ENCODE data around the gene CREB3.

The CREB3 gene

GRCh38 chr9:35727676-35728040 lies 4.8 kb upstream of the CREB3 start:
- no peak overlapping the region for H3K4me3 Mint-ChIP-seq
- no peak overlapping the region for H3K27ac Mint-ChIP-seq
- no peaks in the 10 kb centered on the region for H3K27me3 Mint-ChIP-seq
- H3K9me3 Mint-ChIP-seq: no peaks in the 10 kb centered on the region
- no peak for ATAC-seq (ENCODE audit: low read depth)
- H3K4me1 Mint-ChIP-seq: peaks cover 13% of the 10 kb centered on the region
- H3K36me3 Mint-ChIP-seq: peaks cover 11% of the 10 kb centered on the region
- DNase-seq (ENCODE audit: low spot score in 2 of 2): no peak

DNA sequence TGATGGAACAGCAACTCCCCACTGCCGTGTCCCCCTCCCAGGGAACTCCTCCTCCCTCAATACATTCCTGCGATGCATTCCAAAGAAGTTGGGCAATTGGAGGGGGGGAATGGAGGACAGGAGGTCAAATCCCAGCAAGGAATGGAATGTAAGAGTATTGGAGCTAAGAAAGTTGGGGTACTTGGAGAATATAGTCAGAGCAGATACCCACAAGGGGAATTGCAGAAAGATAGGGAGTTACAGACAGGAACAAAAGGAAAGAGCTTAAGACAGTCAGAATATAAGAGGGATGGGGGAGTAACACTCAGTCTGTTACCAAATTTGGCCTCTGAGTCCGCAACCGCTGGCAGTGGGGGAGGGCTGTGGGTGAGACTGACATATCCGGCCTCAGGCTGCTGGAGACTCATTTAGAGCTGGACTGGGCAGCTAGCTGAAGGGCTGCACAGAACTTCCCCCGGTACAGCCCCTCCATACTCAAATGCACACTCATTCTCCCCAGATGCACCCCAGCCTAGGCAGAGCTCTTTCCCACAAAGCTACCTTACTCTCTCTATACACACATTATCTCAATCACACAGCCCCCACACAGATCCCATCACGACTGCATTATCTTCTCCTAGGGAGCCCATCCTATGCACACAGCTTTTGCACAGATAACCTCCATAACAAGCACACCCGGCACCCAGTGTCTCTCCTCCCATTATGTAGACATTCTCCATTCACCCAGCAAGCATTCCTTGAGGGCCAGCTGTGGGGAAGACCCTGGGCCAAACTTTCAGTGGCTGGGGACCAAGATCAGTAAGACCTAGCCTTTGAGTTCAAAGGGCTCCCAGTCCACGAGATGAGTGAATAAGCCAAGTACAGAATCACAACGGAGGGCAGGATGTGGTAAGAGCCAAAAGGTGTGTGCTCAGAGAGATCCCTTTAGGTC lies 4.2 kb upstream of the CREB3 start:
- Mint-ChIP-seq H3K9me3 (no peaks in the 10 kb centered on the region), H3K4me3 (no peak overlapping the region), H3K36me3 (peaks cover 9% of the 10 kb centered on the region), H3K4me1 (peaks cover 18% of the 10 kb centered on the region), H3K27ac (no peak overlapping the region), H3K27me3 (no peaks in the 10 kb centered on the region)
- ATAC-seq (ENCODE audit: low read depth): no peak
- DNase-seq (ENCODE audit: low spot score in 2 of 2): no peak

GRCh38 chr9:35729101-35729500 lies 3.4 kb upstream of the CREB3 start:
- ATAC-seq (ENCODE audit: low read depth): no peak
- no peak for DNase-seq (ENCODE audit: low spot score in 2 of 2)
- no peaks in the 10 kb centered on the region for H3K9me3 Mint-ChIP-seq
- H3K4me3 Mint-ChIP-seq: no peak overlapping the region
- peaks cover 18% of the 10 kb centered on the region for H3K4me1 Mint-ChIP-seq
- H3K27me3 Mint-ChIP-seq: no peaks in the 10 kb centered on the region
- peaks cover 9% of the 10 kb centered on the region for H3K36me3 Mint-ChIP-seq
- H3K27ac Mint-ChIP-seq: no peak overlapping the region

GRCh38 chr9:35729700-35730485 lies 2.6 kb upstream of the CREB3 start:
- no peak for ATAC-seq (ENCODE audit: low read depth)
- H3K4me3 Mint-ChIP-seq: no peak overlapping the region
- H3K36me3 Mint-ChIP-seq: peaks cover 4% of the 10 kb centered on the region
- no peaks in the 10 kb centered on the region for H3K27me3 Mint-ChIP-seq
- peaks cover 16% of the 10 kb centered on the region for H3K4me1 Mint-ChIP-seq
- no peak overlapping the region for H3K27ac Mint-ChIP-seq
- no peak for DNase-seq (ENCODE audit: low spot score in 2 of 2)
- H3K9me3 Mint-ChIP-seq: no peaks in the 10 kb centered on the region

- no peak overlapping the region for H3K4me3 Mint-ChIP-seq
- peaks cover 7% of the 10 kb centered on the region for H3K36me3 Mint-ChIP-seq
- peaks cover 15% of the 10 kb centered on the region for H3K4me1 Mint-ChIP-seq
- H3K27ac Mint-ChIP-seq: no peak overlapping the region
- DNase-seq (ENCODE audit: low spot score in 2 of 2): no peak
- no peaks in the 10 kb centered on the region for H3K9me3 Mint-ChIP-seq
- no peak for ATAC-seq (ENCODE audit: low read depth)
- no peaks in the 10 kb centered on the region for H3K27me3 Mint-ChIP-seq
These were observed 2.0 kb upstream of the CREB3 start for GRCh38 chr9:35730486-35730854.

DNA sequence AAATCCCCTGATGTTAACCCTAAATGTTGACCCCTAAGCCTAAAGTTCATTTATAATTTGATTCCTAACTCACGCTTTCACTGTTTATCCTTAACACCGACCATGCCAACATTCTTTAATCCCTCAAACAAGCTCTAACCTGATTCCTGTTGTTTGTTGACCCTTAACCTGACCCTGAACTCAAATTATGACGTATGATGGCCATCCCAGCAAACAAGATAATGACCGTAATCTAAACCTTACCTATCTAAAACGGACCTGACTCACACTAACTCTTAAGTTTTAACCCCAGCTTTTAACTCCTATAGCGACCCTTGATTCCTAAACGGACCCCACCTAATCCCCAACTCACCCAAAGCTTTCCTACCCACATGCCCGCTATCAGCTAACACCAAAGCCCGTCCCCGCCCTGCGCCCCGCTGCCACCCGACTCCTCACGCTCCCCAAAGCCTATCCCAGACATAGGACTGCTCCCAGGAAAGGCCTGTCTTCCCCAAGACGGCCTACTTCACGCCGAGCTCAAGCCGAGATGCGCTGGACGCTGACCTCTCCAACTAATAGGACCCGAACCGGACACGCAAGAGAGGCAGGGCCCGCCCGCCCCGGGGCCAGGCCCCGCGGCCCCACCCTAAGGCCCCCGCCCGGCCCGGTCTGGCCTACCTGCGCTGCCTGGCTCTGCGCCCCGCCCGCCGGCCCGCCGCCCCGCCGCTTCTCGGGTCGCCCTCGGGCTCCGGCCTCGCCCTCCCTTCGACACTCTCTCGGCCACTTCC lies 866 bp upstream of the CREB3 start:
- Mint-ChIP-seq H3K4me1 (peaks cover 14% of the 10 kb centered on the region), H3K9me3 (no peaks in the 10 kb centered on the region), H3K27ac (peak overlapping the region; percentile 89), H3K27me3 (no peaks in the 10 kb centered on the region), H3K4me3 (peak overlapping the region; percentile 95), H3K36me3 (peaks cover 8% of the 10 kb centered on the region)
- DNase-seq (ENCODE audit: low spot score in 2 of 2) (no peak), ATAC-seq (ENCODE audit: low read depth) (no peak)

- H3K9me3 Mint-ChIP-seq: no peaks in the 10 kb centered on the region
- H3K4me3 Mint-ChIP-seq: peak overlapping the region; percentile 95
- no peak for DNase-seq (ENCODE audit: low spot score in 2 of 2)
- no peak for ATAC-seq (ENCODE audit: low read depth)
- no peaks in the 10 kb centered on the region for H3K27me3 Mint-ChIP-seq
- peaks cover 10% of the 10 kb centered on the region for H3K36me3 Mint-ChIP-seq
- peak overlapping the region; percentile 89 for H3K27ac Mint-ChIP-seq
- H3K4me1 Mint-ChIP-seq: peaks cover 18% of the 10 kb centered on the region
These were observed 505 bp downstream of the CREB3 start for GRCh38 chr9:35732800-35733541.

GRCh38 chr9:35734096-35734495 lies 1.6 kb downstream of the CREB3 start:
- no peak overlapping the region for H3K27ac Mint-ChIP-seq
- H3K4me1 Mint-ChIP-seq: peaks cover 21% of the 10 kb centered on the region
- no peaks in the 10 kb centered on the region for H3K27me3 Mint-ChIP-seq
- no peak overlapping the region for H3K4me3 Mint-ChIP-seq
- H3K9me3 Mint-ChIP-seq: no peaks in the 10 kb centered on the region
- no peak for ATAC-seq (ENCODE audit: low read depth)
- H3K36me3 Mint-ChIP-seq: peaks cover 18% of the 10 kb centered on the region
- no peak for DNase-seq (ENCODE audit: low spot score in 2 of 2)

- Mint-ChIP-seq H3K36me3 (peaks cover 22% of the 10 kb centered on the region), H3K27me3 (no peaks in the 10 kb centered on the region), H3K27ac (no peak overlapping the region), H3K4me1 (peaks cover 18% of the 10 kb centered on the region), H3K4me3 (no peak overlapping the region), H3K9me3 (no peaks in the 10 kb centered on the region)
- no peak for ATAC-seq (ENCODE audit: low read depth)
- peak; percentile 59 to 67 for DNase-seq (ENCODE audit: low spot score in 2 of 2)
These were observed 3.8 kb downstream of the CREB3 start for GRCh38 chr9:35736201-35736633.

DNA sequence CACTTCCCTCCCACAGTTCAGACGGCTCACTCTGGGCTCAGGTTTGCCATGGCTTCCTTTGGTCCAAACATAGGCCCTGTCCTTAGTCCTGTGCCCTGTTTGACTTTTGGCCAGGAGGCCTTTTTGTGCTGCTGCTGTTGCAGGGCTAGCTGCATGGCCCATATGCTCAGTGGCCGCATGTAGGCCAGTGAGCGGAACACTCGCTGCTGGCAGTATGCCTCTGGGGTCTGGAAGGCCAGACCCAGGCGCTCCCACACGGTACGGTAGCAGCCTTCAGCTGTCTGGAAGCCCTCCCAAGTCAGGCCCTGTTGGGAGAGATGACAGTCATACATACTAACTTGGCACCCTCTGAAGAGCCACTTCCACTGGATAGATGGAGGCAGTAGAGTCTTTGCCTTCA lies 4.7 kb downstream of the CREB3 start:
- Mint-ChIP-seq H3K36me3 (peaks cover 26% of the 10 kb centered on the region), H3K4me1 (peaks cover 14% of the 10 kb centered on the region), H3K27ac (peak overlapping the region; percentile 57), H3K27me3 (no peaks in the 10 kb centered on the region), H3K9me3 (no peaks in the 10 kb centered on the region), H3K4me3 (no peak overlapping the region)
- ATAC-seq (ENCODE audit: low read depth) (no peak), DNase-seq (ENCODE audit: low spot score in 2 of 2) (no peak)

- no peaks in the 10 kb centered on the region for H3K9me3 Mint-ChIP-seq
- peaks cover 33% of the 10 kb centered on the region for H3K36me3 Mint-ChIP-seq
- H3K4me3 Mint-ChIP-seq: no peak overlapping the region
- ATAC-seq (ENCODE audit: low read depth): no peak
- DNase-seq (ENCODE audit: low spot score in 2 of 2): no peak
- H3K4me1 Mint-ChIP-seq: peaks cover 10% of the 10 kb centered on the region
- H3K27ac Mint-ChIP-seq: peak overlapping the region; percentile 42
- H3K27me3 Mint-ChIP-seq: no peaks in the 10 kb centered on the region
These were observed 5.7 kb downstream of the CREB3 start for GRCh38 chr9:35738186-35738585.

DNA sequence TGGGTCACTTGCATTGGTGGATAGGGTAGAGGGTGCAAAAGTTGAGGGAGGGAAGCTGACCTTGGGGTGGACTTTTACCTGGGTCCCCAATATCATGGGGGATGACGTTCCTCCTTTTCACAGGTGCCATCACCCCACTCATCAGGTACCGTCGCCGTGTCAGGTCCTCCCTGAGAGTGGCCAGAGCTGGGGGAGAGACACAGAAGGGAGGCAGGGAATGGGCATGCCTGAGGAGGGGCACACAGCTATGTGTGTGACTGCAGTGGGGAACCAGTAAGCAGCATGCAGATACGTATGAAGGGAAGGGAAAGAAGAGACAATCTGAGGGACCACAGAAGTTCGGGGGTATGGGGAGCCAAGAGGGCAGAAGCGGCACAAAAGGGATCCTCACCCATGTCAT lies 6.5 kb downstream of the CREB3 start:
- H3K27me3 Mint-ChIP-seq: no peaks in the 10 kb centered on the region
- peaks cover 37% of the 10 kb centered on the region for H3K36me3 Mint-ChIP-seq
- H3K27ac Mint-ChIP-seq: no peak overlapping the region
- H3K9me3 Mint-ChIP-seq: no peaks in the 10 kb centered on the region
- no peak for DNase-seq (ENCODE audit: low spot score in 2 of 2)
- peaks cover 13% of the 10 kb centered on the region for H3K4me1 Mint-ChIP-seq
- no peak for ATAC-seq (ENCODE audit: low read depth)
- H3K4me3 Mint-ChIP-seq: no peak overlapping the region

- ATAC-seq (ENCODE audit: low read depth) (no peak), DNase-seq (ENCODE audit: low spot score in 2 of 2) (no peak)
- no peaks in the 10 kb centered on the region for H3K9me3 Mint-ChIP-seq
- H3K4me3 Mint-ChIP-seq: no peak overlapping the region
- H3K36me3 Mint-ChIP-seq: peaks cover 37% of the 10 kb centered on the region
- H3K4me1 Mint-ChIP-seq: peaks cover 18% of the 10 kb centered on the region
- H3K27me3 Mint-ChIP-seq: no peaks in the 10 kb centered on the region
- no peak overlapping the region for H3K27ac Mint-ChIP-seq
These were observed 7.8 kb downstream of the CREB3 start for GRCh38 chr9:35740243-35740642.

Measured in memory B cell (primary cell).